Measurements from ENCODE around the gene STX5.
"Not testable (repeated sequence)": the region's sequence is repeated elsewhere in the genome, so short reads cannot be mapped to it uniquely, and the experiment has no call there.

STX5 gene

GRCh38 chr11:62853279-62853965, 21.6 kb upstream of the STX5 start:
- Histone ChIP-seq H3K9ac (ENCODE audit: low read length) (peak overlapping the region; percentile 98), H3K4me1 (ENCODE audit: control insufficient read depth, insufficient read depth, low read length) (peaks cover 10% of the 10 kb centered on the region), H3K27ac (ENCODE audit: low read depth, low read length) (peak overlapping the region; percentile 92)

GRCh38 chr11:62852523-62853188, 20.8 kb upstream of the STX5 start:
- no peak overlapping the region for H3K27ac ChIP-seq (ENCODE audit: low read depth, low read length)
- H3K4me1 ChIP-seq (ENCODE audit: control insufficient read depth, insufficient read depth, low read length), result peaks cover 10% of the 10 kb centered on the region
- H3K9me3 ChIP-seq (ENCODE audit: control insufficient read depth, insufficient read depth, low read depth, low read length), result no peaks in the 10 kb centered on the region
- peaks cover 41% of the 10 kb centered on the region for H3K36me3 ChIP-seq (ENCODE audit: control insufficient read depth, insufficient read depth, low read length)
- H3K4me3 ChIP-seq (ENCODE audit: low read depth, low read length), result peak overlapping the region; percentile 81
- no peaks in the 10 kb centered on the region for H3K27me3 ChIP-seq (ENCODE audit: control insufficient read depth, insufficient read depth, low read length)
- peak overlapping the region; percentile 98 for H3K9ac ChIP-seq (ENCODE audit: low read length)

More at GRCh38 chr11:62853279-62853965, 21.6 kb upstream of the STX5 start:
- peak overlapping the region; percentile 81 for H3K4me3 ChIP-seq (ENCODE audit: low read depth, low read length)
- H3K36me3 ChIP-seq (ENCODE audit: control insufficient read depth, insufficient read depth, low read length), result peaks cover 41% of the 10 kb centered on the region
- no peaks in the 10 kb centered on the region for H3K9me3 ChIP-seq (ENCODE audit: control insufficient read depth, insufficient read depth, low read depth, low read length)
- H3K27me3 ChIP-seq (ENCODE audit: control insufficient read depth, insufficient read depth, low read length), result no peaks in the 10 kb centered on the region

- Histone ChIP-seq H3K4me3 (ENCODE audit: low read depth, low read length) (peak overlapping the region; percentile 30), H3K27ac (ENCODE audit: low read depth, low read length) (no peak overlapping the region), H3K9me3 (ENCODE audit: control insufficient read depth, insufficient read depth, low read depth, low read length) (no peaks in the 10 kb centered on the region; the same call in 1 of the 2 replicates), H3K36me3 (ENCODE audit: control insufficient read depth, insufficient read depth, low read length) (peaks cover 41% of the 10 kb centered on the region), H3K9ac (ENCODE audit: low read length) (peak overlapping the region; percentile 1), H3K27me3 (ENCODE audit: control insufficient read depth, insufficient read depth, low read length) (no peaks in the 10 kb centered on the region), H3K4me1 (ENCODE audit: control insufficient read depth, insufficient read depth, low read length) (peaks cover 10% of the 10 kb centered on the region)
Observed at GRCh38 chr11:62851807-62852522, 20.1 kb upstream of the STX5 start.

GRCh38 chr11:62850911-62851806, 19.3 kb upstream of the STX5 start:
- Histone ChIP-seq H3K36me3 (ENCODE audit: control insufficient read depth, insufficient read depth, low read length) (peaks cover 41% of the 10 kb centered on the region), H3K9ac (ENCODE audit: low read length) (no peak overlapping the region), H3K27ac (ENCODE audit: low read depth, low read length) (no peak overlapping the region), H3K4me3 (ENCODE audit: low read depth, low read length) (0 out of 2 replicates have a peak overlapping the region, but pooled peaks have one; percentile 30), H3K4me1 (ENCODE audit: control insufficient read depth, insufficient read depth, low read length) (peaks cover 10% of the 10 kb centered on the region), H3K27me3 (ENCODE audit: control insufficient read depth, insufficient read depth, low read length) (no peaks in the 10 kb centered on the region), H3K9me3 (ENCODE audit: control insufficient read depth, insufficient read depth, low read depth, low read length) (no peaks in the 10 kb centered on the region; the same call in 1 of the 2 replicates)

- no peak overlapping the region for H3K27ac ChIP-seq (ENCODE audit: low read depth, low read length)
Observed at GRCh38 chr11:62847767-62848314, 16.0 kb upstream of the STX5 start.

GRCh38 chr11:62846177-62846576, 14.3 kb upstream of the STX5 start:
- Histone ChIP-seq H3K9ac (ENCODE audit: low read length) (no peak overlapping the region), H3K4me1 (ENCODE audit: control insufficient read depth, insufficient read depth, low read length) (peaks cover 6% of the 10 kb centered on the region; the same call in 1 of the 2 replicates), H3K27ac (ENCODE audit: low read depth, low read length) (no peak overlapping the region), H3K4me3 (ENCODE audit: low read depth, low read length) (no peak overlapping the region), H3K9me3 (ENCODE audit: control insufficient read depth, insufficient read depth, low read depth, low read length) (no peaks in the 10 kb centered on the region; the same call in 1 of the 2 replicates), H3K27me3 (ENCODE audit: control insufficient read depth, insufficient read depth, low read length) (no peaks in the 10 kb centered on the region), H3K36me3 (ENCODE audit: control insufficient read depth, insufficient read depth, low read length) (no peaks in the 10 kb centered on the region)

More at GRCh38 chr11:62847767-62848314, 16.0 kb upstream of the STX5 start:
- H3K9me3 ChIP-seq (ENCODE audit: control insufficient read depth, insufficient read depth, low read depth, low read length), result no peaks in the 10 kb centered on the region; the same call in 1 of the 2 replicates
- no peaks in the 10 kb centered on the region for H3K27me3 ChIP-seq (ENCODE audit: control insufficient read depth, insufficient read depth, low read length)
- peaks cover 13% of the 10 kb centered on the region for H3K36me3 ChIP-seq (ENCODE audit: control insufficient read depth, insufficient read depth, low read length)
- peaks cover 5% of the 10 kb centered on the region; the same call in 1 of the 2 replicates for H3K4me1 ChIP-seq (ENCODE audit: control insufficient read depth, insufficient read depth, low read length)
- H3K4me3 ChIP-seq (ENCODE audit: low read depth, low read length), result no peak overlapping the region
- H3K9ac ChIP-seq (ENCODE audit: low read length), result no peak overlapping the region

GRCh38 chr11:62844154-62844553, 12.3 kb upstream of the STX5 start:
- Histone ChIP-seq H3K4me1 (ENCODE audit: control insufficient read depth, insufficient read depth, low read length) (peaks cover 6% of the 10 kb centered on the region; the same call in 1 of the 2 replicates), H3K9me3 (ENCODE audit: control insufficient read depth, insufficient read depth, low read depth, low read length) (no peaks in the 10 kb centered on the region; the same call in 1 of the 2 replicates), H3K27me3 (ENCODE audit: control insufficient read depth, insufficient read depth, low read length) (no peaks in the 10 kb centered on the region), H3K36me3 (ENCODE audit: control insufficient read depth, insufficient read depth, low read length) (no peaks in the 10 kb centered on the region), H3K4me3 (ENCODE audit: low read depth, low read length) (no peak overlapping the region), H3K9ac (ENCODE audit: low read length) (no peak overlapping the region), H3K27ac (ENCODE audit: low read depth, low read length) (no peak overlapping the region)

GRCh38 chr11:62843466-62843865, 11.6 kb upstream of the STX5 start:
- no peak overlapping the region for H3K4me3 ChIP-seq (ENCODE audit: low read depth, low read length)
- H3K9me3 ChIP-seq (ENCODE audit: control insufficient read depth, insufficient read depth, low read depth, low read length), result no peaks in the 10 kb centered on the region; the same call in 1 of the 2 replicates
- H3K27me3 ChIP-seq (ENCODE audit: control insufficient read depth, insufficient read depth, low read length), result no peaks in the 10 kb centered on the region
- H3K36me3 ChIP-seq (ENCODE audit: control insufficient read depth, insufficient read depth, low read length), result no peaks in the 10 kb centered on the region
- peak overlapping the region; percentile 10 for H3K9ac ChIP-seq (ENCODE audit: low read length)
- no peak overlapping the region for H3K27ac ChIP-seq (ENCODE audit: low read depth, low read length)
- H3K4me1 ChIP-seq (ENCODE audit: control insufficient read depth, insufficient read depth, low read length), result peaks cover 6% of the 10 kb centered on the region; the same call in 1 of the 2 replicates

GRCh38 chr11:62842891-62843290, 11.0 kb upstream of the STX5 start:
- not testable (repeated sequence) for H3K4me1 ChIP-seq (ENCODE audit: control insufficient read depth, insufficient read depth, low read length); H3K27me3 ChIP-seq (ENCODE audit: control insufficient read depth, insufficient read depth, low read length); H3K36me3 ChIP-seq (ENCODE audit: control insufficient read depth, insufficient read depth, low read length); H3K9me3 ChIP-seq (ENCODE audit: control insufficient read depth, insufficient read depth, low read depth, low read length)
- Histone ChIP-seq H3K27ac (ENCODE audit: low read depth, low read length) (peak overlapping the region; percentile 99; the same call in 1 of the 2 replicates), H3K4me3 (ENCODE audit: low read depth, low read length) (peak overlapping the region; percentile 55), H3K9ac (ENCODE audit: low read length) (peak overlapping the region; percentile 96)

Data from HUES6 (cell line).